Measurements from ENCODE around the gene HMG20B. TPM values are rescaled to one million over a fixed set of nuclear protein-coding genes. Genes with fewer than 3 reads are reported as not detected.

Gene HMG20B
- total RNA-seq, 1 donor from 2014 or later = 149 TPM

DNA sequence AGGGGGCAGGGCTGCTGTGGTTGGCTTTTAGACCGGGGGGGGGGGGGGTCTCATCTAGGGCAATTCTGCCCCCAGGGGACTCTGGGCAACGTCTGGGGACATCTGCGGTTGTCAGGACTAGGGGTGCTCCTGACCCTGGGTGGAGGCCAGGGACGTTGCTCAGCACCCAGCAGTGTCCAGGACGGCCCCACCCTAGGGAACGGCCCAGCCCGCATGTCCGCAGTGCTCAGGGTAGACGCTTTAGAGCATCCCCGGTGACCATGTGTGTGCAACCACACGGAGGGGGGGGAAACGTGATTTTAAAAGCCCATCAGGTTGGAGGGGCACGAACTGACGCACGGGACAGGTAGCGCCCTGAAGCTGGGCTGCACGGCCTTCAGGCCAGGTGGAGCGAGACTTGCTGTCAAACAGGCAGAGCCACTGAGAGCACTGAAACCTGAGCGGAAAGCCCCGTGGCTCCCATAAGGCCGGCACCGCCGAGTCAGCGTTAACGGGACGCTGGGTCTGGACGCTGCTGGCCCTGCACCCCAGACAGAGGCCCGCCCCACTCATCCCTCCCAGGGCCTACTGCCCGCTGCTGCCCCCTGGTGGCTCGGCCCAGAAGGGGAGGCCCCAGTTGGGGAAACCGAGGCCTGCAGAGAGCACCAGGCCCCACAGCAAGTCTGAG is 45.5 kb downstream of the HMG20B start:
- Histone ChIP-seq H3K4me3 (peak overlapping the region in 1 of 2 donors; percentile 25), H3K27ac (no peak overlapping the region), H3K36me3 (peaks cover 32 to 43% of the 10 kb centered on the region in 2 donors), H3K4me1 (peaks cover 0 to 6% of the 10 kb centered on the region in 2 donors), H3K27me3 (no peaks in the 10 kb centered on the region), H3K9me3 (no peaks in the 10 kb centered on the region)
- DNase-seq (ENCODE audit: low spot score in 2 of 2) = peak in 1 of 2 donors; percentile 86
- intact Hi-C loops (cut with DNase I) = loop anchor here (1.0 kb wide), 2 partner anchors 32 to 73 kb away; no protein-coding TSS in a partner anchor
- TF ChIP-seq, protein P1, sequence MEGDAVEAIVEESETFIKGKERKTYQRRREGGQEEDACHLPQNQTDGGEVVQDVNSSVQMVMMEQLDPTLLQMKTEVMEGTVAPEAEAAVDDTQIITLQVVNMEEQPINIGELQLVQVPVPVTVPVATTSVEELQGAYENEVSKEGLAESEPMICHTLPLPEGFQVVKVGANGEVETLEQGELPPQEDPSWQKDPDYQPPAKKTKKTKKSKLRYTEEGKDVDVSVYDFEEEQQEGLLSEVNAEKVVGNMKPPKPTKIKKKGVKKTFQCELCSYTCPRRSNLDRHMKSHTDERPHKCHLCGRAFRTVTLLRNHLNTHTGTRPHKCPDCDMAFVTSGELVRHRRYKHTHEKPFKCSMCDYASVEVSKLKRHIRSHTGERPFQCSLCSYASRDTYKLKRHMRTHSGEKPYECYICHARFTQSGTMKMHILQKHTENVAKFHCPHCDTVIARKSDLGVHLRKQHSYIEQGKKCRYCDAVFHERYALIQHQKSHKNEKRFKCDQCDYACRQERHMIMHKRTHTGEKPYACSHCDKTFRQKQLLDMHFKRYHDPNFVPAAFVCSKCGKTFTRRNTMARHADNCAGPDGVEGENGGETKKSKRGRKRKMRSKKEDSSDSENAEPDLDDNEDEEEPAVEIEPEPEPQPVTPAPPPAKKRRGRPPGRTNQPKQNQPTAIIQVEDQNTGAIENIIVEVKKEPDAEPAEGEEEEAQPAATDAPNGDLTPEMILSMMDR (IDR thresholded peaks at IDR 0.05) = peak; percentile 98 to 99 (median 98)

- H3K27me3 ChIP-seq = no peaks in the 10 kb centered on the region
- peaks cover 30 to 43% of the 10 kb centered on the region in 2 donors for H3K36me3 ChIP-seq
- TF ChIP-seq, protein P1 (IDR thresholded peaks at IDR 0.05) = peak in 1 of 3 experiments; percentile 34
- H3K9me3 ChIP-seq = no peaks in the 10 kb centered on the region
- intact Hi-C loops (cut with DNase I) = loop anchor here (1.0 kb wide), 2 partner anchors 33 to 74 kb away; no protein-coding TSS in a partner anchor
- no peak overlapping the region for H3K4me3 ChIP-seq
- H3K4me1 ChIP-seq = peaks cover 0 to 6% of the 10 kb centered on the region in 2 donors
- no peak for DNase-seq (ENCODE audit: low spot score in 2 of 2)
- no peak overlapping the region for H3K27ac ChIP-seq
Observed at GRCh38 chr19:3618811-3619630, 46.3 kb downstream of the HMG20B start.

- TF ChIP-seq, protein P1 (IDR thresholded peaks at IDR 0.05) = no peak
- no peak for DNase-seq (ENCODE audit: low spot score in 2 of 2)
- intact Hi-C loops (cut with DNase I) = no loop called here
- no peaks in the 10 kb centered on the region for H3K27me3 ChIP-seq
- H3K27ac ChIP-seq = no peak overlapping the region
- no peaks in the 10 kb centered on the region for H3K9me3 ChIP-seq
- no peak overlapping the region for H3K4me3 ChIP-seq
- H3K4me1 ChIP-seq = peaks cover 0 to 6% of the 10 kb centered on the region in 2 donors
- H3K36me3 ChIP-seq = peaks cover 30 to 43% of the 10 kb centered on the region in 2 donors
Observed at GRCh38 chr19:3619631-3620012, 46.9 kb downstream of the HMG20B start.

DNA sequence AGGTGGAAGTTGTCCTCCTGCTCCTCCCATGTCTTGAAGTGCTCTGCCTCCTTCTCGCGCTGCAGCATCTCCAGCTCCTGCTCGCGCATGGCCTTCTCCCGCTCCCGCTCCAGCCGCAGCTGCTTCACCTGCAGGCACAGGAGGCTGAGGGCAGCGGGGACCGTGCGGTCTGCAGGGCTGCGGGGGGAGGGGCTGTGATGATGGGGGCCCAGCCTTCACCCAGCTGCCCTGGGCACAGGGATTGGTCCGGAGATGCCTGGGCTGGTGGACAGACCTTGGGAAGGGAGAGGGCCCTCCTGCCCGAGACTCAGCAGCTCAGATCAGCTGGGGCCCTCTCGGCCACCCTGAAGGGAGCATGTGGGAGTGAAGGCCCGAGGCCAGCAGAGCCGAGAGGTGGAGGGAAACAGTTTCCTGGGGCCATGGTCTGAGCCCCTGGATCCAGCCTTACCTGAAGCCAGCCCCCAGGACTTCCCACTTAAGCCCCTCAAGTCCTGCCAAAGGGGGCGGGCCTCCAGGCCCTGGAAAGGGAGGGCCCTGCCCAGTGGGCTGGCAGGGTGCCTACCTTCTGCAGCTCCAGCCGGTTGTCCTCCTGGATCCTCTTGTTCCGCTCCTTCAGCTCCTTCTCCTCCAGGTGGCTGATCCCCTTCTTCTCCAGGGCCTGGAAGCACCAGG is 47.5 kb downstream of the HMG20B start:
- DNase-seq (ENCODE audit: low spot score in 2 of 2) = no peak
- no peaks in the 10 kb centered on the region for H3K27me3 ChIP-seq
- intact Hi-C loops (cut with DNase I) = no loop called here
- no peaks in the 10 kb centered on the region for H3K9me3 ChIP-seq
- no peak overlapping the region for H3K4me3 ChIP-seq
- H3K36me3 ChIP-seq = peaks cover 30 to 40% of the 10 kb centered on the region in 2 donors
- H3K4me1 ChIP-seq = peaks cover 2 to 11% of the 10 kb centered on the region in 2 donors
- no peak overlapping the region for H3K27ac ChIP-seq
- TF ChIP-seq, protein P1 (IDR thresholded peaks at IDR 0.05) = no peak

DNA sequence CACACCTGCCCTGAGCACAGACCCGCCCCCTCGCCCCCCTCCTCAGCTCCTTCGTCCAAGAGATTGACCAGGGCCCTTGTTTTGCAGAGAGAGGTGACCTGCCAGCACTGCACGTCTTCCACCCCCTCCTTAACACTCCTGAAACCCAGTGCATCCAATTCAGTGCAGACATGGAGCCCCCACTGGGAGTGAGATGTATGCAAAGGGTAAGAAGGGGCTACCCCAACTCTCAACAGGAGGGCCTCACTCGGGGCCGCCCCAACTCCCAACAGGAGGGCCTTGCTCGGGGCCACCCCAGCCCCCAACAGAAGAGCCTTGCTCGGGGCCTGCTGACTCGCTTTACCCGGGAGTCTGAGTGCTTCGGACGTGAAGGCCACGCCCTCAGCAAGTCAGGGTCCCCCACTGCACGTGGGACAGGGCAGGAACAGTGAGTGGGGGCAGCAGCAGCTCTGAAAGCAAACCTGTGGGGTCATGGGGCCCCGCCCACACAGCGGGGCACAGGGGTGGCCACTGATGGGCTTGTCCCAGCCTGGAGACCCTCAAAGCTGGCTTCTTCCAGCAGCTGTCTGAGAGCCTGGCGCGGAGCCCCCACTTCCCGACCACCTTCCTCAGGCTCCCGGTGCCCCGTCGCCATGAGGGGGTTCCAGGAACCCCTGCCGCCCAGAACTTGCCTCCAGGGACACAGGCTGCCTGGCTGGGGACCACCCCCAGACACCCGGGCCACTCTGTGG is 48.2 kb downstream of the HMG20B start:
- intact Hi-C loops (cut with DNase I) = no loop called here

More for the DNA sequence above, 48.2 kb downstream of the HMG20B start:
- Histone ChIP-seq H3K4me3 (no peak overlapping the region), H3K36me3 (peaks cover 26 to 39% of the 10 kb centered on the region in 2 donors), H3K4me1 (peaks cover 9 to 18% of the 10 kb centered on the region in 2 donors), H3K27me3 (no peaks in the 10 kb centered on the region), H3K27ac (no peak overlapping the region), H3K9me3 (no peaks in the 10 kb centered on the region)
- TF ChIP-seq, protein P1 (IDR thresholded peaks at IDR 0.05) = no peak
- DNase-seq (ENCODE audit: low spot score in 2 of 2) = no peak
